CD4-positive, CD25-positive, alpha-beta regulatory T cell (primary cell): ENCODE measurements around the gene KCNIP4. TPM values are rescaled to one million over a fixed set of nuclear protein-coding genes. Genes with fewer than 3 reads are reported as not detected.

Source experiments
- ATAC-seq, 2 donors: fragments of 150-1000 bp; cut with Tn5 transposase; one replicate each; pipeline ENCODE4 v1.10.0; 2021; ENCODE audit warnings: low read depth in 2 of 2, moderate number of reproducible peaks in 2 of 2, moderate library complexity in 1 of 2
- DNase-seq, 3 donors: peaks; one replicate each; pipeline versions ENCODE4 v3.0.0 to v3.0.0-alpha.2; 2012 to 2022; ENCODE audit warnings: mixed read lengths in 1 of 3
- H3K27ac ChIP-seq: one replicate; pipeline ENCODE4 v1.7.0; 2013; ENCODE audit warnings: mild to moderate bottlenecking, low read length; ENCODE audit not compliant: insufficient read depth, poor library complexity, severe bottlenecking
- H3K27me3 ChIP-seq: one replicate; pipeline ENCODE4 v1.7.0; 2013; ENCODE audit warnings: low read length; ENCODE audit not compliant: control insufficient read depth, insufficient read depth
- H3K36me3 ChIP-seq: one replicate; pipeline ENCODE4 v1.7.0; 2013; ENCODE audit warnings: mild to moderate bottlenecking, low read length, moderate library complexity; ENCODE audit not compliant: control insufficient read depth, insufficient read depth
- H3K4me1 ChIP-seq: 2 replicates; pipeline ENCODE4 v1.7.0; 2013; ENCODE audit warnings: mild to moderate bottlenecking, low read length; ENCODE audit not compliant: insufficient read depth, control insufficient read depth, poor library complexity, severe bottlenecking
- H3K4me3 ChIP-seq: one replicate; pipeline ENCODE4 v1.7.0; 2013; ENCODE audit warnings: low read depth, mild to moderate bottlenecking, low read length, moderate library complexity
- H3K9me3 ChIP-seq, 2 experiments: 1 replicate in 1 of 2; 2 replicates in 1 of 2; pipeline ENCODE4 v1.7.0; 2013; ENCODE audit warnings: low read length in 2 of 2, mild to moderate bottlenecking in 1 of 2, moderate library complexity in 1 of 2; ENCODE audit not compliant: control insufficient read depth in 2 of 2
- H3K27ac Mint-ChIP-seq, 3 donors: one replicate each; pipeline ENCODE4 v1.8.0; 2020 to 2022; ENCODE audit warnings: mild to moderate bottlenecking in 3 of 3, mixed read lengths in 3 of 3, moderate library complexity in 2 of 3
- H3K27me3 Mint-ChIP-seq: one replicate; pipeline ENCODE4 v1.8.0; 2022; ENCODE audit warnings: mild to moderate bottlenecking, mixed read lengths
- H3K36me3 Mint-ChIP-seq: one replicate; pipeline ENCODE4 v1.8.0; 2020; ENCODE audit warnings: mixed read lengths
- H3K4me1 Mint-ChIP-seq, 4 donors: one replicate each; pipeline ENCODE4 v1.8.0; 2020 to 2022; ENCODE audit warnings: mixed read lengths in 4 of 4, mild to moderate bottlenecking in 1 of 4
- H3K4me3 Mint-ChIP-seq, 4 donors: one replicate each; pipeline ENCODE4 v1.8.0; 2020 to 2022; ENCODE audit warnings: mild to moderate bottlenecking in 4 of 4, mixed read lengths in 4 of 4, moderate library complexity in 3 of 4
- H3K9me3 Mint-ChIP-seq, 7 donors: one replicate each; pipeline ENCODE4 v1.8.0; 2020 to 2022; ENCODE audit warnings: mixed read lengths in 7 of 7, mild to moderate bottlenecking in 3 of 7, moderate library complexity in 2 of 7
- polyA plus RNA-seq, 4 donors: library from polyadenylated mRNA; unstranded; fragments of 300-500 nt; fragmentation: Illumina TruSeq; gene quantifications; one replicate each; pipeline ENCODE4 v1.2.3, GENCODE V29; 2021
- total RNA-seq: library from RNA; stranded (reverse); gene quantifications from one replicate; pipeline ENCODE4 v1.2.3, GENCODE V29; 2022

KCNIP4 gene
- total and polyA plus RNA-seq, 5 donors from 2014 or later, result 0.09 to 0.24 TPM; not detected in 3

- Histone ChIP-seq H3K4me3 (no peak overlapping the region), H3K27ac (no peak overlapping the region), H3K36me3 (no peaks in the 10 kb centered on the region), H3K4me1 (no peaks in the 10 kb centered on the region), H3K9me3 (no peaks in the 10 kb centered on the region), H3K27me3 (no peaks in the 10 kb centered on the region)
- Mint-ChIP-seq H3K36me3 (no peaks in the 10 kb centered on the region), H3K27me3 (no peaks in the 10 kb centered on the region), H3K4me3 (no peak overlapping the region), H3K9me3 (peaks cover 0 to 9% (median 5%) of the 10 kb centered on the region in 7 donors), H3K27ac (no peak overlapping the region), H3K4me1 (no peaks in the 10 kb centered on the region)
- DNase-seq (no peak), ATAC-seq (no peak)
Observed at GRCh38 chr4:21869978-21870745, 78.4 kb downstream of the KCNIP4 start.

- Histone ChIP-seq H3K9me3 (no peaks in the 10 kb centered on the region), H3K27ac (no peak overlapping the region), H3K4me1 (no peaks in the 10 kb centered on the region), H3K27me3 (no peaks in the 10 kb centered on the region), H3K36me3 (no peaks in the 10 kb centered on the region), H3K4me3 (no peak overlapping the region)
- Mint-ChIP-seq H3K27ac (no peak overlapping the region), H3K27me3 (no peaks in the 10 kb centered on the region), H3K9me3 (peaks cover 0 to 19% (median 6%) of the 10 kb centered on the region in 7 donors), H3K4me3 (no peak overlapping the region), H3K36me3 (no peaks in the 10 kb centered on the region), H3K4me1 (no peaks in the 10 kb centered on the region)
- no peak for DNase-seq
- no peak for ATAC-seq
Observed at GRCh38 chr4:21864686-21865085, 83.9 kb downstream of the KCNIP4 start.

GRCh38 chr4:21862917-21863316 lies 85.7 kb downstream of the KCNIP4 start:
- peaks cover 0 to 19% (median 5%) of the 10 kb centered on the region in 7 donors for H3K9me3 Mint-ChIP-seq
- H3K27me3 ChIP-seq, result no peaks in the 10 kb centered on the region
- no peak overlapping the region for H3K4me3 Mint-ChIP-seq
- H3K27me3 Mint-ChIP-seq, result no peaks in the 10 kb centered on the region
- no peak overlapping the region for H3K27ac ChIP-seq
- H3K4me3 ChIP-seq, result no peak overlapping the region
- H3K36me3 Mint-ChIP-seq, result no peaks in the 10 kb centered on the region
- DNase-seq (no peak), ATAC-seq (no peak)
- H3K36me3 ChIP-seq, result no peaks in the 10 kb centered on the region
- no peaks in the 10 kb centered on the region for H3K4me1 ChIP-seq
- H3K27ac Mint-ChIP-seq, result no peak overlapping the region
- no peaks in the 10 kb centered on the region for H3K4me1 Mint-ChIP-seq
- no peaks in the 10 kb centered on the region for H3K9me3 ChIP-seq

- no peaks in the 10 kb centered on the region for H3K27me3 ChIP-seq
- Mint-ChIP-seq H3K27ac (no peak overlapping the region), H3K9me3 (peaks cover 0 to 11% (median 5%) of the 10 kb centered on the region in 7 donors), H3K4me3 (no peak overlapping the region), H3K36me3 (no peaks in the 10 kb centered on the region), H3K4me1 (no peaks in the 10 kb centered on the region), H3K27me3 (no peaks in the 10 kb centered on the region)
- no peaks in the 10 kb centered on the region for H3K9me3 ChIP-seq
- ATAC-seq (no peak), DNase-seq (no peak)
- H3K27ac ChIP-seq, result no peak overlapping the region
- H3K36me3 ChIP-seq, result no peaks in the 10 kb centered on the region
- no peaks in the 10 kb centered on the region for H3K4me1 ChIP-seq
- H3K4me3 ChIP-seq, result no peak overlapping the region
Observed at GRCh38 chr4:21858971-21859370, 89.6 kb downstream of the KCNIP4 start.

GRCh38 chr4:21856754-21857153 lies 91.8 kb downstream of the KCNIP4 start:
- no peak for ATAC-seq
- H3K36me3 Mint-ChIP-seq, result no peaks in the 10 kb centered on the region
- Histone ChIP-seq H3K27ac (no peak overlapping the region), H3K4me3 (no peak overlapping the region), H3K4me1 (no peaks in the 10 kb centered on the region), H3K27me3 (no peaks in the 10 kb centered on the region), H3K9me3 (no peaks in the 10 kb centered on the region), H3K36me3 (no peaks in the 10 kb centered on the region)
- no peaks in the 10 kb centered on the region for H3K4me1 Mint-ChIP-seq
- DNase-seq, result no peak
- H3K27ac Mint-ChIP-seq, result no peak overlapping the region
- no peak overlapping the region for H3K4me3 Mint-ChIP-seq
- H3K27me3 Mint-ChIP-seq, result no peaks in the 10 kb centered on the region
- peaks cover 0 to 8% (median 3%) of the 10 kb centered on the region in 7 donors for H3K9me3 Mint-ChIP-seq

GRCh38 chr4:21856301-21856700 lies 92.3 kb downstream of the KCNIP4 start:
- H3K36me3 ChIP-seq, result no peaks in the 10 kb centered on the region
- Mint-ChIP-seq H3K36me3 (no peaks in the 10 kb centered on the region), H3K9me3 (peaks cover 0 to 8% (median 2%) of the 10 kb centered on the region in 7 donors), H3K4me3 (no peak overlapping the region), H3K27ac (no peak overlapping the region), H3K4me1 (no peaks in the 10 kb centered on the region), H3K27me3 (no peaks in the 10 kb centered on the region)
- H3K4me3 ChIP-seq, result no peak overlapping the region
- H3K27ac ChIP-seq, result no peak overlapping the region
- H3K9me3 ChIP-seq, result no peaks in the 10 kb centered on the region
- no peaks in the 10 kb centered on the region for H3K27me3 ChIP-seq
- H3K4me1 ChIP-seq, result no peaks in the 10 kb centered on the region
- DNase-seq (no peak), ATAC-seq (no peak)

GRCh38 chr4:21849077-21849476 lies 99.5 kb downstream of the KCNIP4 start:
- no peaks in the 10 kb centered on the region for H3K36me3 Mint-ChIP-seq
- no peak overlapping the region for H3K27ac ChIP-seq
- H3K27ac Mint-ChIP-seq, result no peak overlapping the region
- no peaks in the 10 kb centered on the region for H3K4me1 ChIP-seq
- H3K27me3 ChIP-seq, result no peaks in the 10 kb centered on the region
- H3K4me3 Mint-ChIP-seq, result no peak overlapping the region
- no peaks in the 10 kb centered on the region for H3K9me3 ChIP-seq
- ATAC-seq, result no peak
- H3K4me3 ChIP-seq, result no peak overlapping the region
- no peak for DNase-seq
- H3K36me3 ChIP-seq, result no peaks in the 10 kb centered on the region
- no peaks in the 10 kb centered on the region for H3K4me1 Mint-ChIP-seq
- peaks cover 0 to 6% (median 3%) of the 10 kb centered on the region in 7 donors for H3K9me3 Mint-ChIP-seq
- H3K27me3 Mint-ChIP-seq, result no peaks in the 10 kb centered on the region

GRCh38 chr4:21848021-21848420 lies 100.6 kb downstream of the KCNIP4 start:
- H3K27me3 Mint-ChIP-seq, result no peaks in the 10 kb centered on the region
- H3K27ac ChIP-seq, result no peak overlapping the region
- H3K9me3 Mint-ChIP-seq, result peaks cover 0 to 10% (median 3%) of the 10 kb centered on the region in 7 donors
- H3K36me3 Mint-ChIP-seq, result no peaks in the 10 kb centered on the region
- no peaks in the 10 kb centered on the region for H3K36me3 ChIP-seq
- no peak overlapping the region for H3K4me3 ChIP-seq
- no peaks in the 10 kb centered on the region for H3K27me3 ChIP-seq
- H3K27ac Mint-ChIP-seq, result no peak overlapping the region
- peaks cover 0 to 2% of the 10 kb centered on the region in 2 experiments for H3K9me3 ChIP-seq
- H3K4me1 Mint-ChIP-seq, result no peaks in the 10 kb centered on the region
- H3K4me1 ChIP-seq, result no peaks in the 10 kb centered on the region
- DNase-seq (no peak), ATAC-seq (no peak)
- no peak overlapping the region for H3K4me3 Mint-ChIP-seq
